Body of pancreas (tissue), 4 donors: ENCODE data around the gene ULK2. TPM values are rescaled to one million over a fixed set of nuclear protein-coding genes. Genes with fewer than 3 reads are reported as not detected.

Source experiments
- ATAC-seq: fragments of 150-250 bp; one replicate; pipeline ENCODE4 v1.9.1; 2016
- DNase-seq, 4 donors: peaks; one replicate each; pipeline ENCODE4 v3.0.0-alpha.2; 2019
- H3K27ac ChIP-seq, 4 donors: fragments of 200-600 bp; sonication (generic); 1 replicate in 3 of 4; 2 replicates in 1 of 4; pipeline versions ENCODE4 v1.5.1 to v1.6.1; 2016 to 2019; ENCODE audit warnings: mild to moderate bottlenecking in 1 of 4, mixed read lengths in 1 of 4, moderate library complexity in 1 of 4
- H3K27me3 ChIP-seq, 2 donors: fragments of 200-600 bp; sonication (generic); one replicate each; pipeline ENCODE4 v1.6.0; 2016; ENCODE audit warnings: mild to moderate bottlenecking in 1 of 2
- H3K36me3 ChIP-seq, 2 donors: fragments of 200-600 bp; sonication (generic); replicated peaks in 1 of 2; 2 replicates each; pipeline ENCODE4 v1.5.1; 2016; ENCODE audit warnings: low read depth in 2 of 2; ENCODE audit not compliant: insufficient read depth in 1 of 2
- H3K4me1 ChIP-seq: fragments of 200-600 bp; sonication (generic); one replicate; pipeline ENCODE4 v1.6.0; 2016
- H3K4me3 ChIP-seq, 2 donors: fragments of 200-600 bp; sonication (generic); 1 replicate in 1 of 2; 2 replicates in 1 of 2; pipeline ENCODE4 v1.5.1; 2016 to 2019
- H3K9me3 ChIP-seq, 3 donors: fragments of 200-600 bp; sonication (generic); 1 replicate in 2 of 3; 2 replicates in 1 of 3; pipeline ENCODE4 v1.5.1; 2016
- CTCF ChIP-seq, 7 experiments: fragments of 450-650 bp in 4 of 7; fragments of 200-600 bp in 3 of 7; sonication (generic) in 3 of 7; IDR thresholded peaks; one replicate each; pipeline ENCODE4 v1.5.1; 2016 to 2019; ENCODE audit warnings: antibody characterized with exemption in 7 of 7
- POLR2A ChIP-seq, 3 donors: fragments of 450-650 bp; IDR thresholded peaks; one replicate each; pipeline ENCODE4 v1.6.1; 2016; ENCODE audit warnings: antibody characterized with exemption in 3 of 3, mild to moderate bottlenecking in 2 of 3
- WGBS, 2 donors: methylation state at CpG; one replicate each; pipeline ENCODE4 v1.1.5; 2017; 5-methylcytosine and 5-hydroxymethylcytosine counted together
- intact Hi-C: fragments of 100-400 bp; cut with DNase I; formaldehyde crosslinking; loops from one replicate; pipeline ENCODE4 v1.15.1; 2023
- total RNA-seq, 2 donors: library from RNA; depleted of rRNA; stranded (reverse); fragments of >200 nt; gene quantifications; one replicate each; pipeline ENCODE4 v1.1.0, GENCODE V29; 2016

Gene ULK2
- total RNA-seq, 2 donors from 2014 or later: 10.1 to 28.3 TPM

GRCh38 chr17:19773534-19773933 is 94.2 kb downstream of the ULK2 start:
- 70 to 83% methylated on average over 6 of the region's 6 CpGs for WGBS, 2 donors
- Histone ChIP-seq H3K4me1 (no peaks in the 10 kb centered on the region), H3K27ac (no peak overlapping the region), H3K27me3 (no peaks in the 10 kb centered on the region), H3K36me3 (peaks cover 0 to 3% of the 10 kb centered on the region in 2 donors), H3K9me3 (no peaks in the 10 kb centered on the region), H3K4me3 (no peak overlapping the region)
- DNase-seq (no peak), ATAC-seq (no peak)
- TF ChIP-seq CTCF (IDR thresholded peaks at IDR 0.05) (no peak), POLR2A (IDR thresholded peaks at IDR 0.05) (no peak)
- intact Hi-C loops: loop anchor here (10.0 kb wide), 1 partner anchor 429 kb away; no protein-coding TSS in a partner anchor

- Histone ChIP-seq H3K4me1 (no peaks in the 10 kb centered on the region), H3K4me3 (no peak overlapping the region), H3K27ac (no peak overlapping the region), H3K36me3 (peaks cover 0 to 3% of the 10 kb centered on the region in 2 donors), H3K27me3 (no peaks in the 10 kb centered on the region), H3K9me3 (no peaks in the 10 kb centered on the region)
- intact Hi-C loops: loop anchor here (10.0 kb wide), 1 partner anchor 427 kb away; no protein-coding TSS in a partner anchor
- no peak for DNase-seq
- 64 to 65% methylated on average over 7 of the region's 7 CpGs for WGBS, 2 donors
- TF ChIP-seq POLR2A (IDR thresholded peaks at IDR 0.05): no peak
- no peak for TF ChIP-seq CTCF (IDR thresholded peaks at IDR 0.05)
- ATAC-seq: no peak
These were observed 95.6 kb downstream of the ULK2 start for GRCh38 chr17:19771971-19772630.

GRCh38 chr17:19770985-19771735 is 96.6 kb downstream of the ULK2 start:
- Histone ChIP-seq H3K27me3 (no peaks in the 10 kb centered on the region), H3K4me3 (no peak overlapping the region), H3K4me1 (peaks cover 6% of the 10 kb centered on the region), H3K9me3 (no peaks in the 10 kb centered on the region), H3K27ac (no peak overlapping the region), H3K36me3 (peaks cover 0 to 1% of the 10 kb centered on the region in 2 donors)
- WGBS, 2 donors: 84% methylated on average over 6 of the region's 6 CpGs
- DNase-seq: no peak
- intact Hi-C loops: loop anchor here (10.0 kb wide), 1 partner anchor 426 kb away; no protein-coding TSS in a partner anchor
- TF ChIP-seq POLR2A (IDR thresholded peaks at IDR 0.05) (no peak), CTCF (IDR thresholded peaks at IDR 0.05) (no peak)
- ATAC-seq: no peak

- 82 to 87% methylated on average over 7 of the region's 7 CpGs for WGBS, 2 donors
- no peak overlapping the region for H3K27ac ChIP-seq
- no peaks in the 10 kb centered on the region for H3K9me3 ChIP-seq
- ATAC-seq (no peak), DNase-seq (no peak)
- intact Hi-C loops: loop anchor here (5.0 to 10.0 kb wide), 2 partner anchors 258 to 425 kb away; no protein-coding TSS in a partner anchor
- H3K4me3 ChIP-seq: no peak overlapping the region
- H3K27me3 ChIP-seq: no peaks in the 10 kb centered on the region
- peaks cover 6% of the 10 kb centered on the region for H3K4me1 ChIP-seq
- H3K36me3 ChIP-seq: no peaks in the 10 kb centered on the region
- TF ChIP-seq POLR2A (IDR thresholded peaks at IDR 0.05) (no peak), CTCF (IDR thresholded peaks at IDR 0.05) (no peak)
These were observed 97.6 kb downstream of the ULK2 start for GRCh38 chr17:19769946-19770652.
